MM.1S (cell line): ENCODE results near the gene PSPH.
"Not testable (repeated sequence)": the region's sequence is repeated elsewhere in the genome, so short reads cannot be mapped to it uniquely, and the experiment has no call there.

ENCODE experiments used
- DNase-seq: peaks from one replicate; pipeline ENCODE4 v3.0.0-alpha.2; 2015
- H2AFZ ChIP-seq: fragments of 300-600 bp; sonication (generic); 2 replicates; pipeline ENCODE4 v1.6.0; 2016; ENCODE audit warnings: antibody characterized with exemption, low read length
- H3F3A ChIP-seq: fragments of 300-600 bp; sonication (generic); 2 replicates; pipeline ENCODE4 v1.6.1; 2016; ENCODE audit warnings: mild to moderate bottlenecking, antibody characterized with exemption, low read length, moderate library complexity, mixed read lengths; ENCODE audit not compliant: insufficient read depth
- H3K27ac ChIP-seq: fragments of 300-600 bp; sonication (generic); 2 replicates; pipeline ENCODE4 v1.5.1; 2016; ENCODE audit warnings: mild to moderate bottlenecking, low read length
- H3K27me3 ChIP-seq: fragments of 300-600 bp; sonication (generic); replicated peaks from 2 replicates; pipeline ENCODE4 v1.6.0; 2016; ENCODE audit warnings: low read length; ENCODE audit not compliant: insufficient read depth
- H3K36me3 ChIP-seq: fragments of 300-600 bp; sonication (generic); replicated peaks from 2 replicates; pipeline ENCODE4 v1.6.1; 2016; ENCODE audit warnings: mild to moderate bottlenecking, low read length, mixed read lengths; ENCODE audit not compliant: insufficient read depth
- H3K4me1 ChIP-seq: fragments of 300-600 bp; sonication (generic); 2 replicates; pipeline ENCODE4 v1.6.1; 2016; ENCODE audit warnings: low read length, mixed read lengths
- H3K4me2 ChIP-seq: fragments of 300-600 bp; sonication (generic); 2 replicates; pipeline ENCODE4 v1.6.0; 2016; ENCODE audit warnings: low read depth, low read length
- H3K4me3 ChIP-seq: fragments of 300-600 bp; sonication (generic); 2 replicates; pipeline ENCODE4 v1.5.1; 2016; ENCODE audit warnings: low read length, mixed read lengths
- H3K79me2 ChIP-seq: fragments of 300-600 bp; sonication (generic); 2 replicates; pipeline ENCODE4 v1.6.1; 2016; ENCODE audit warnings: mixed run types, low read length, mixed read lengths
- H3K9ac ChIP-seq: fragments of 300-600 bp; sonication (generic); 2 replicates; pipeline ENCODE4 v1.6.1; 2016; ENCODE audit warnings: low read length, mixed read lengths
- H3K9me2 ChIP-seq: fragments of 300-600 bp; sonication (generic); replicated peaks from 2 replicates; pipeline ENCODE4 v1.6.1; 2016; ENCODE audit warnings: mild to moderate bottlenecking, low read length, mixed read lengths; ENCODE audit not compliant: insufficient read depth
- H3K9me3 ChIP-seq: fragments of 300-600 bp; sonication (generic); replicated peaks from 2 replicates; pipeline ENCODE4 v1.6.1; 2016; ENCODE audit warnings: mild to moderate bottlenecking, low read length, mixed read lengths; ENCODE audit not compliant: insufficient read depth
- H4K20me1 ChIP-seq: fragments of 300-600 bp; sonication (generic); 2 replicates; pipeline ENCODE4 v1.6.1; 2016; ENCODE audit warnings: mild to moderate bottlenecking, low read length, moderate library complexity, mixed read lengths; ENCODE audit not compliant: insufficient read depth
- EZH2 ChIP-seq: fragments of 300-600 bp; sonication (generic); optimal IDR thresholded peaks from 2 replicates; pipeline ENCODE3; 2017; ENCODE audit warnings: low read depth, mild to moderate bottlenecking, antibody characterized with exemption, low read length, mixed read lengths
- EZH2phosphoT487 ChIP-seq: fragments of 300-600 bp; sonication (generic); IDR thresholded peaks from 2 replicates; pipeline ENCODE4 v1.6.1; 2018; ENCODE audit warnings: antibody characterized with exemption, low read length
- TF ChIP-seq, protein P1 (sequence below): fragments of 300-600 bp; sonication (generic); IDR thresholded peaks from 2 replicates; pipeline ENCODE4 v1.5.1; 2016; ENCODE audit warnings: antibody characterized with exemption, low read length, mixed read lengths

The PSPH gene

DNA sequence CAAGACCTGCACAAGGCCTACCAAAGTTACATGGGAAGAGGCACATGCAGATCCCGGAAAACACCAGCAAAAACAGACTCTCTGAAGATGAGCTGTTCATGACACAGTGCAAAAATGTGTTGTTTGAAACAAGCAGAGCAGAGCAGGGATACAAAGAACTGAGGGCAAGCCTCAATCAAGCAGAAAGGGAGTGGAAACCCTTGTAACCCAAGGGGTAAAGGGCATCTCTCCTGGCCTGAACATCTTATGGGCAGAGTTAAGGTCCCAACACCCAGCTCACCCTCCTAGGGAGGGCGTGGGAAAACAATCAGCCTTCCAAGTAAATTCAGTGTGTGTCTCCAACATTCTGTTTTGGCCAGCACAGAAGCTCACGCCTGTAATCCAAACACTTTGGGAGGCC is 10.5 kb downstream of the PSPH start:
- Histone ChIP-seq H3K9me3 (no peaks in the 10 kb centered on the region), H3K9me2 (no peaks in the 10 kb centered on the region), H3F3A (no peaks in the 10 kb centered on the region), H2AFZ (no peak overlapping the region), H3K27me3 (no peaks in the 10 kb centered on the region), H4K20me1 (no peaks in the 10 kb centered on the region), H3K27ac (no peak overlapping the region), H3K4me1 (no peaks in the 10 kb centered on the region), H3K9ac (no peak overlapping the region), H3K4me3 (no peak overlapping the region), H3K36me3 (no peaks in the 10 kb centered on the region), H3K79me2 (no peaks in the 10 kb centered on the region), H3K4me2 (no peak overlapping the region)
- TF ChIP-seq, protein P1, sequence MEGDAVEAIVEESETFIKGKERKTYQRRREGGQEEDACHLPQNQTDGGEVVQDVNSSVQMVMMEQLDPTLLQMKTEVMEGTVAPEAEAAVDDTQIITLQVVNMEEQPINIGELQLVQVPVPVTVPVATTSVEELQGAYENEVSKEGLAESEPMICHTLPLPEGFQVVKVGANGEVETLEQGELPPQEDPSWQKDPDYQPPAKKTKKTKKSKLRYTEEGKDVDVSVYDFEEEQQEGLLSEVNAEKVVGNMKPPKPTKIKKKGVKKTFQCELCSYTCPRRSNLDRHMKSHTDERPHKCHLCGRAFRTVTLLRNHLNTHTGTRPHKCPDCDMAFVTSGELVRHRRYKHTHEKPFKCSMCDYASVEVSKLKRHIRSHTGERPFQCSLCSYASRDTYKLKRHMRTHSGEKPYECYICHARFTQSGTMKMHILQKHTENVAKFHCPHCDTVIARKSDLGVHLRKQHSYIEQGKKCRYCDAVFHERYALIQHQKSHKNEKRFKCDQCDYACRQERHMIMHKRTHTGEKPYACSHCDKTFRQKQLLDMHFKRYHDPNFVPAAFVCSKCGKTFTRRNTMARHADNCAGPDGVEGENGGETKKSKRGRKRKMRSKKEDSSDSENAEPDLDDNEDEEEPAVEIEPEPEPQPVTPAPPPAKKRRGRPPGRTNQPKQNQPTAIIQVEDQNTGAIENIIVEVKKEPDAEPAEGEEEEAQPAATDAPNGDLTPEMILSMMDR = no peak
- DNase-seq = no peak

DNA sequence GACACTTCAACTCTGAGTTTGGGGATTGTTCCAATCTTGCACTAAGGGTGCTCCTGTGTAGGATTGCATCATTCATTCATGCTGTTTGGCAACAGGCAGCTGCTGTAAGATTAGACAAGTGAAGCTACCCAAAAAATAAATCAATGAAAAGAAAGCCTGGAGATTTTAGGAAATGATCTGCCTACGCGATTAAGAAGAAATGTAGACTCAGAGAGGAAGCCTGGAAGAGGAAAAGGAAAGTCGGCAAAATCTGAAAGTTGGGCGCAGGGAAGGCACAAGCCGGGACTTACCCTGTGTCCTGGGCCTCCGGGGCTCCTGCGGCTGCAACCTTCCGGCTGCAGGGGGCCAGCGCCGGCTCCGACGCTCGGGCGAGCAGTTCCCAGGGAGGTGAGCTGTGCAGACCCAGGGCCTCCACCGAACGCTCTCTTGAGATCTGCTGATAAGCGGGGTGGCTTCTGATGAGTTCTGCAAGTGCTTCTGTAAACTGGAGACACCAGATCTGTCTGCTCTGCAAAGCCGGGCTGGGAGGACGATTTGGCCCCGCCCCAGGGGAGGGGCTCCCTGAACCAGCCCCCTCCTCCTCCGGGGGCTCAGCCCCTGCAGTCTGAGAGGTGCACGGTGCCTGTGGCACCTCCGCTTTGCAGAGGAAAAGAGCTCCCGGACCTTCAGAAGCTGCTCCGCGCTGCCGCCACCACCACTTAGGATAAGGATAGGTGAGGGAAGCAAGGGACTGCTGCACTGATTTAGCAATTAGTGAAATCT is 17.4 kb downstream of the PSPH start:
- Histone ChIP-seq H3K9me3 (no peaks in the 10 kb centered on the region), H3K79me2 (peaks cover 9% of the 10 kb centered on the region)
- TF ChIP-seq, protein P1 = peak; percentile 39
- no peak for TF ChIP-seq EZH2
- TF ChIP-seq EZH2phosphoT487 = no peak

DNA sequence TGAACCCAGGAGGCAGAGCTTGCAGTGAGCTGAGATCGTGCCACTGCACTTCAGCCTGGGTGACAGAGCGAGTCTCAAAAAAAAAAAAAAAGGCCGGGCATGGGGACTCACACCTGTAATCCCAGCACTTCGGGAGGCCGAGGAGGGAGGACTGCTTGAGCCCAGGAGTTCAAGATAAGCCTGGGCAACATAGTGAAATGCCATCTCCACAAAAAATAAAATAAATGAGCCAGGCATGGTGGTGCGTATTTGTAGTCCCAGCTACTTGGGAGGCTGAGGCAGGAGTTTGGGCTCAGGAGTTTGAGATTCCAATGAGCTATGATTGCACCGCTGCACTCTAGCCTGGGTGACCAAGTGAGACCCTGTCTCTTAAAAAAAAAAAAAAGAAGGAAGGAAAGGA is 18.7 kb downstream of the PSPH start:
- H3K9me3 ChIP-seq, H3F3A ChIP-seq, DNase-seq, H4K20me1 ChIP-seq, H3K4me2 ChIP-seq, H2AFZ ChIP-seq, H3K9ac ChIP-seq, H3K4me3 ChIP-seq, H3K27ac ChIP-seq, H3K79me2 ChIP-seq, H3K4me1 ChIP-seq, H3K9me2 ChIP-seq, H3K36me3 ChIP-seq, H3K27me3 ChIP-seq: not testable (repeated sequence)

More for the DNA sequence above, 17.4 kb downstream of the PSPH start:
- Histone ChIP-seq H3K27me3 (no peaks in the 10 kb centered on the region), H2AFZ (peak overlapping the region; percentile 100), H3K4me1 (no peaks in the 10 kb centered on the region), H3K9me2 (no peaks in the 10 kb centered on the region), H3F3A (peaks cover 10% of the 10 kb centered on the region), H3K4me3 (peak overlapping the region; percentile 92), H3K4me2 (peak overlapping the region; percentile 95), H3K27ac (peak overlapping the region; percentile 63; the same call in 1 of the 2 replicates), H4K20me1 (no peaks in the 10 kb centered on the region), H3K36me3 (no peaks in the 10 kb centered on the region), H3K9ac (peak overlapping the region; percentile 69; the same call in 1 of the 2 replicates)
- peak; percentile 81 for DNase-seq

DNA sequence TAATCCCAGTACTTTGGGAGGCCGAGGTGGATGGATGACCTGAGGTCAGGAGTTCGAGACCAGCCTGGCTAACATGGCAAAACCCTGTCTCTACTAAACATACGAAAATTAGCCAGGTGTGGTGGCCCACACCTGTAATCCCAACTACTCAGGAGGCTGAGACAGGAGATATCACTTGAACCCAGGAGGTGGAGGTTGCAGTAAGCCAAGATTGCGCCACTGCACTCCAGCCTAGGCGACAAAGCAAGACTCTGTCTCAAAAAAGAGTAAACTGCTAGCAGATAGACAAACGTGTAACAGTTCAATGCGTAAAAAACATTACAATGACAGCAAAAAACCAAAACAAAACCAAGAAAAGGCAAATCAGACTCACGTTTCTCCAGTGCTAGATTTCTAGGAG is 19.7 kb downstream of the PSPH start:
- not testable (repeated sequence) for H3K79me2 ChIP-seq, H3F3A ChIP-seq, DNase-seq, H4K20me1 ChIP-seq, H3K4me2 ChIP-seq, H2AFZ ChIP-seq, H3K9ac ChIP-seq, H3K27me3 ChIP-seq, H3K9me3 ChIP-seq, H3K4me1 ChIP-seq, H3K9me2 ChIP-seq, H3K27ac ChIP-seq, H3K4me3 ChIP-seq, H3K36me3 ChIP-seq
